Smooth muscle cell (in vitro differentiated cells): ENCODE data around the gene AMFR. TPM values are rescaled to one million over a fixed set of nuclear protein-coding genes. Genes with fewer than 3 reads are reported as not detected.

Experiments
- DNase-seq: peaks from one replicate; lab custom pipeline; 2025; ENCODE audit not compliant: unreplicated experiment; lab: John Stamatoyannopoulos, UW
- H2AFZ ChIP-seq: fragments of 200-600 bp; sonication (generic); 2 replicates; pipeline ENCODE4 v1.6.0; 2016; ENCODE audit warnings: antibody characterized with exemption, low read depth, mild to moderate bottlenecking
- H3F3A ChIP-seq: fragments of 200-600 bp; sonication (generic); 2 replicates; pipeline ENCODE4 v1.6.0; 2017; ENCODE audit warnings: antibody characterized with exemption, low read depth
- H3K27ac ChIP-seq: fragments of 200-600 bp; sonication (generic); 2 replicates; pipeline ENCODE4 v1.5.1; 2016; ENCODE audit warnings: low read depth, mild to moderate bottlenecking
- H3K27me3 ChIP-seq: fragments of 200-600 bp; sonication (generic); 2 replicates; pipeline ENCODE4 v1.6.1; 2016; ENCODE audit warnings: low read depth, mild to moderate bottlenecking
- H3K36me3 ChIP-seq: fragments of 200-600 bp; sonication (generic); 2 replicates; pipeline ENCODE4 v1.5.1; 2016; ENCODE audit warnings: low read depth
- H3K4me1 ChIP-seq: fragments of 200-600 bp; sonication (generic); 2 replicates; pipeline ENCODE4 v1.5.1; 2016; ENCODE audit warnings: low read depth
- H3K4me2 ChIP-seq: fragments of 200-600 bp; sonication (generic); 2 replicates; pipeline ENCODE4 v1.6.0; 2016; ENCODE audit warnings: mild to moderate bottlenecking
- H3K4me3 ChIP-seq: fragments of 200-600 bp; sonication (generic); 2 replicates; pipeline ENCODE4 v1.5.1; 2016; ENCODE audit warnings: mild to moderate bottlenecking
- H3K79me2 ChIP-seq: fragments of 200-600 bp; sonication (generic); 2 replicates; pipeline ENCODE4 v1.6.0; 2016; ENCODE audit warnings: low read depth, mild to moderate bottlenecking
- H3K9ac ChIP-seq: fragments of 200-600 bp; sonication (generic); 2 replicates; pipeline ENCODE4 v1.6.0; 2016; ENCODE audit warnings: low read depth
- H3K9me3 ChIP-seq: fragments of 200-600 bp; sonication (generic); replicated peaks from 2 replicates; pipeline ENCODE4 v1.5.1; 2016; ENCODE audit warnings: low read depth
- H4K20me1 ChIP-seq: fragments of 200-600 bp; sonication (generic); 2 replicates; pipeline ENCODE4 v1.6.0; 2016; ENCODE audit warnings: low read depth
- CTCF ChIP-seq: fragments of 200-600 bp; sonication (generic); IDR thresholded peaks from 2 replicates; pipeline ENCODE4 v1.5.1; 2017; ENCODE audit warnings: borderline replicate concordance, mild to moderate bottlenecking, antibody characterized with exemption; ENCODE audit not compliant: insufficient read depth, poor library complexity, severe bottlenecking
- WGBS: methylation state at CpG from one replicate; pipeline ENCODE4 v1.1.7; 2016; ENCODE audit warnings: low lambda C conversion rate; 5-methylcytosine and 5-hydroxymethylcytosine counted together
- polyA plus RNA-seq: library from polyadenylated mRNA; unstranded; fragments of >200 nt; fragmentation: Nextera tagmentation; extraction: Ambion mirVana; gene quantifications from 2 replicates; pipeline ENCODE4 v1.2.1, GENCODE V29; 2016
- total RNA-seq: library from RNA; depleted of rRNA; stranded (reverse); fragments of >200 nt; gene quantifications from 2 replicates; pipeline ENCODE4 v1.2.3, GENCODE V29; 2014

Gene AMFR
- total and polyA plus RNA-seq, 2 experiments from 2014 or later = 45.2 to 76.6 TPM

DNA sequence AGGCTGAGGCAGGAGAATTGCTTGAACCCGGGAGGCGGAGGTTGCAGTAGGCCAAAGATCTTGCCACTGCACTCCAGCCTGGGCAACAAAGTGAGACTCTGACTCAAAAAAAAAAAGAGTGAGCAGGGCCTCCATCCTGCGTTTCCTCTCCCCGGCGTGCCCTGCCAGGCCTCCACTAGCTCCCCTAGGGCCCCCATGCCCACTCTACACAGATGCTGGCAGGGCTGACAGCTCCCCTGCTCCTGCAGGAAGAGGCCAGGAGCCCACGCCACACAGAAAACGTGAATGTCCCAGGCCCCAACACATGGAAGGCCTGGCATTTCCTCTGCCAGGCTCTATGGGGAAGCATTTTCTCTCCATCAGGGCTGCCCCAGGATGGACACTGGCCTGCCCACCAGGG lies 109.4 kb downstream of the AMFR start:
- 98% methylated on average over 7 of the region's 7 CpGs for WGBS
- no peaks in the 10 kb centered on the region for H3K9me3 ChIP-seq
- no peak for TF ChIP-seq CTCF
- H3K4me2 ChIP-seq = no peak overlapping the region
- H3K27ac ChIP-seq = no peak overlapping the region
- H3K9ac ChIP-seq = no peak overlapping the region
- no peak for DNase-seq
- no peaks in the 10 kb centered on the region for H3K79me2 ChIP-seq
- no peaks in the 10 kb centered on the region for H3F3A ChIP-seq
- H3K4me3 ChIP-seq = no peak overlapping the region
- no peaks in the 10 kb centered on the region for H3K36me3 ChIP-seq
- H2AFZ ChIP-seq = no peak overlapping the region
- no peaks in the 10 kb centered on the region for H4K20me1 ChIP-seq
- H3K4me1 ChIP-seq = peaks cover 4% of the 10 kb centered on the region
- no peaks in the 10 kb centered on the region for H3K27me3 ChIP-seq

GRCh38 chr16:56314244-56314850 lies 111.0 kb downstream of the AMFR start:
- WGBS = 92% methylated on average over 18 of the region's 18 CpGs
- no peaks in the 10 kb centered on the region for H3K27me3 ChIP-seq

DNA sequence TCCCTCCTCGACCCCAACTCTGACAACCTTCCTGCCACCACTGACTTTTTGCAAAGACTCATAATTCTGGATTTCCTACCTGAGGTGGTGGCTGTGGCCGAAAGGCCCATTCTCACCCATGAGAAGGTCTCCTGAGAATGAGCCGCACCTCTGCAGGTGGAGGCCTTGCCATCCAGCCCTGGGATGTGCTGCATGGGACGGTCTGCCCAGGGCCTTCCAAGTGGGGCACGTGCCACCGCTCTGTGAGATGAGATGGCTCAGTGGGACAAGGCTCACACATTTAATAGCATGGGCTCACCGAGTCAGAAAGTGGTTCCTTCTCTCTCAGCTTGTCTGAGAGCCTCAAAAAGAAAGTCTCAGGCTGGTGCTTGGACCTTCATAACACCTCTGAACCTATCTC lies 112.8 kb downstream of the AMFR start:
- Histone ChIP-seq H3K9ac (no peak overlapping the region), H3K36me3 (no peaks in the 10 kb centered on the region), H3K27me3 (no peaks in the 10 kb centered on the region), H2AFZ (no peak overlapping the region), H3K9me3 (no peaks in the 10 kb centered on the region), H3K4me2 (no peak overlapping the region), H3K27ac (no peak overlapping the region), H3K4me3 (no peak overlapping the region), H3K79me2 (no peaks in the 10 kb centered on the region), H3F3A (no peaks in the 10 kb centered on the region), H4K20me1 (no peaks in the 10 kb centered on the region), H3K4me1 (no peaks in the 10 kb centered on the region)
- no peak for DNase-seq
- WGBS = 90% methylated on average over 7 of the region's 7 CpGs
- TF ChIP-seq CTCF = no peak

More at GRCh38 chr16:56314244-56314850, 111.0 kb downstream of the AMFR start:
- Histone ChIP-seq H2AFZ (no peak overlapping the region), H3K4me3 (no peak overlapping the region), H3K4me2 (no peak overlapping the region), H3K4me1 (peaks cover 4% of the 10 kb centered on the region), H3K27ac (no peak overlapping the region), H3K79me2 (no peaks in the 10 kb centered on the region), H3K9me3 (no peaks in the 10 kb centered on the region), H3F3A (no peaks in the 10 kb centered on the region), H3K9ac (no peak overlapping the region), H4K20me1 (no peaks in the 10 kb centered on the region), H3K36me3 (no peaks in the 10 kb centered on the region)
- DNase-seq = no peak
- TF ChIP-seq CTCF = no peak

DNA sequence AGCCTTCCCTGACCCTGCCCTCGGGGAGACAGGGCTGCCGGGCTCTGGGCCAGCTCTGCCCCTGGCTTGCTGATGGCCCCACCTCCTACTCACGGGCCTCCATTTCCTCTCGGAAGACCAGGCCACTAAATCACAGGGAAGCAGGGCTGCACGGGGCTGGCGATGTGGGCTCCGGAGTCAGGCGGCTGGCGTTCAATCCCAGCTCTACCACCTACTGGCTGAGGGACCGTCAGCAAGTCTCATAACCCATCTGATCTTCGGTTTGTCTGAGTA lies 113.4 kb downstream of the AMFR start:
- no peaks in the 10 kb centered on the region for H3K27me3 ChIP-seq
- H3K9me3 ChIP-seq = no peaks in the 10 kb centered on the region
- H2AFZ ChIP-seq = no peak overlapping the region
- H3K4me3 ChIP-seq = no peak overlapping the region
- WGBS = 87% methylated on average over 11 of the region's 11 CpGs
- H3K4me2 ChIP-seq = no peak overlapping the region
- no peak overlapping the region for H3K27ac ChIP-seq
- no peak overlapping the region for H3K9ac ChIP-seq
- no peaks in the 10 kb centered on the region for H3K79me2 ChIP-seq
- no peak for DNase-seq
- TF ChIP-seq CTCF = no peak
- H4K20me1 ChIP-seq = no peaks in the 10 kb centered on the region
- peaks cover under 1% of the 10 kb centered on the region for H3K4me1 ChIP-seq
- no peaks in the 10 kb centered on the region for H3F3A ChIP-seq
- no peaks in the 10 kb centered on the region for H3K36me3 ChIP-seq
